K562 (cell line): Measurements from ENCODE around the gene ZCRB1.

Experiments
- CBFB ChIP-seq: sonication (generic); formaldehyde crosslinking; IDR thresholded peaks from 2 replicates; pipeline ENCODE4 v1.4.0; 2020; ENCODE audit warnings: mild to moderate bottlenecking, missing genetic modification reagents
- CHD2 ChIP-seq: IDR thresholded peaks from 2 replicates; pipeline ENCODE4 v1.6.1; 2011; ENCODE audit warnings: low read depth, low read length
- CREM ChIP-seq: IDR thresholded peaks from 2 replicates; pipeline ENCODE4 v1.6.1; 2014; ENCODE audit warnings: antibody characterized with exemption, low read depth
- PHB2 ChIP-seq: fragments of 450-650 bp; IDR thresholded peaks from 2 replicates; pipeline ENCODE4 v1.6.1; 2017; ENCODE audit warnings: low read depth
- SETDB1 ChIP-seq: IDR thresholded peaks from one replicate; pipeline ENCODE4 v1.6.1; 2012; ENCODE audit warnings: low read length, control low read depth, inconsistent platforms
- SMAD2 ChIP-seq: fragments of 150-350 bp; IDR thresholded peaks from 2 replicates; pipeline ENCODE4 v1.6.1; 2014; ENCODE audit warnings: low read depth, mild to moderate bottlenecking, low read length
- SP2 ChIP-seq: IDR thresholded peaks from 2 replicates; pipeline ENCODE4 v1.6.1; 2011; ENCODE audit warnings: mild to moderate bottlenecking, low read depth, low read length, moderate library complexity; ENCODE audit not compliant: poor library complexity, severe bottlenecking; ENCODE audit errors: extremely low read depth
- SRSF7 ChIP-seq: fragments of 200-400 bp; formaldehyde crosslinking; optimal IDR thresholded peaks from 2 replicates; pipeline ENCODE3; 2017; ENCODE audit warnings: mild to moderate bottlenecking, low read depth, low read length
- ZNF561 ChIP-seq: fragments of 450-650 bp; formaldehyde crosslinking; conservative IDR thresholded peaks from 2 replicates; pipeline ENCODE4 v1.4.0; 2020; ENCODE audit warnings: mild to moderate bottlenecking, moderate library complexity
- TF ChIP-seq, protein P1 (sequence below): sonication (generic); formaldehyde crosslinking; IDR thresholded peaks from 2 replicates; pipeline ENCODE4 v1.8.1; 2023; ENCODE audit warnings: missing genetic modification reagents, mild to moderate bottlenecking, borderline replicate concordance

DNA sequence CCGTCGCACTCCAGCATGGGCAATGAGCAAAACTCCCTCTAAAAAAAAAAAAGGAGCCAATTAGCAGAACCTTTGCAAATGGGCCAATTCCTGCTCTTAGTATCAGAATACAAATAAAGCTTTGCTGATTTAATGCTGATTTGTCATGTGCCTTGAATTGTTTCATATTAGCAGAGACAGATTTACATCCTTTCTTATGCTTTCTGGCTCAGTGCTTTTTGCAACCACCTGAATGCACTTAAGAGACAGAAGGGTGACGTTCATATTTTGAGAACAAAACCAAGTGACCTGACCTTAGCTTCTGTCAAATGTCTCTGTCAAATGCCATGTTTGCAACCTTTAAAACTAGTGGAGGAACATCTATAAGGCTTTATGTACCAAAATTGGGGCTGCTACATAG, 44.0 kb downstream of the ZCRB1 start:
- TF ChIP-seq SRSF7 = no peak
- TF ChIP-seq CHD2 = no peak
- TF ChIP-seq, protein P1, sequence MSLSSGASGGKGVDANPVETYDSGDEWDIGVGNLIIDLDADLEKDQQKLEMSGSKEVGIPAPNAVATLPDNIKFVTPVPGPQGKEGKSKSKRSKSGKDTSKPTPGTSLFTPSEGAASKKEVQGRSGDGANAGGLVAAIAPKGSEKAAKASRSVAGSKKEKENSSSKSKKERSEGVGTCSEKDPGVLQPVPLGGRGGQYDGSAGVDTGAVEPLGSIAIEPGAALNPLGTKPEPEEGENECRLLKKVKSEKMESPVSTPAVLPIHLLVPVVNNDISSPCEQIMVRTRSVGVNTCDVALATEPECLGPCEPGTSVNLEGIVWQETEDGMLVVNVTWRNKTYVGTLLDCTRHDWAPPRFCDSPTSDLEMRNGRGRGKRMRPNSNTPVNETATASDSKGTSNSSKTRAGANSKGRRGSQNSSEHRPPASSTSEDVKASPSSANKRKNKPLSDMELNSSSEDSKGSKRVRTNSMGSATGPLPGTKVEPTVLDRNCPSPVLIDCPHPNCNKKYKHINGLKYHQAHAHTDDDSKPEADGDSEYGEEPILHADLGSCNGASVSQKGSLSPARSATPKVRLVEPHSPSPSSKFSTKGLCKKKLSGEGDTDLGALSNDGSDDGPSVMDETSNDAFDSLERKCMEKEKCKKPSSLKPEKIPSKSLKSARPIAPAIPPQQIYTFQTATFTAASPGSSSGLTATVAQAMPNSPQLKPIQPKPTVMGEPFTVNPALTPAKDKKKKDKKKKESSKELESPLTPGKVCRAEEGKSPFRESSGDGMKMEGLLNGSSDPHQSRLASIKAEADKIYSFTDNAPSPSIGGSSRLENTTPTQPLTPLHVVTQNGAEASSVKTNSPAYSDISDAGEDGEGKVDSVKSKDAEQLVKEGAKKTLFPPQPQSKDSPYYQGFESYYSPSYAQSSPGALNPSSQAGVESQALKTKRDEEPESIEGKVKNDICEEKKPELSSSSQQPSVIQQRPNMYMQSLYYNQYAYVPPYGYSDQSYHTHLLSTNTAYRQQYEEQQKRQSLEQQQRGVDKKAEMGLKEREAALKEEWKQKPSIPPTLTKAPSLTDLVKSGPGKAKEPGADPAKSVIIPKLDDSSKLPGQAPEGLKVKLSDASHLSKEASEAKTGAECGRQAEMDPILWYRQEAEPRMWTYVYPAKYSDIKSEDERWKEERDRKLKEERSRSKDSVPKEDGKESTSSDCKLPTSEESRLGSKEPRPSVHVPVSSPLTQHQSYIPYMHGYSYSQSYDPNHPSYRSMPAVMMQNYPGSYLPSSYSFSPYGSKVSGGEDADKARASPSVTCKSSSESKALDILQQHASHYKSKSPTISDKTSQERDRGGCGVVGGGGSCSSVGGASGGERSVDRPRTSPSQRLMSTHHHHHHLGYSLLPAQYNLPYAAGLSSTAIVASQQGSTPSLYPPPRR = no peak
- TF ChIP-seq CBFB (CRISPR knock-in tag) = no peak
- TF ChIP-seq SP2 = no peak
- TF ChIP-seq PHB2 = no peak
- no peak for TF ChIP-seq SETDB1
- TF ChIP-seq ZNF561 (CRISPR knock-in tag) = no peak
- TF ChIP-seq SMAD2 = no peak
- TF ChIP-seq CREM = no peak
